Measurements from ENCODE around the gene RIPPLY3.
"Not testable (repeated sequence)": the region's sequence is repeated elsewhere in the genome, so short reads cannot be mapped to it uniquely, and the experiment has no call there.

The RIPPLY3 gene

GRCh38 chr21:37017951-37018679 is 11.6 kb downstream of the RIPPLY3 start:
- no peak for DNase-seq
- Histone ChIP-seq H3K36me3 (ENCODE audit: control insufficient read depth, insufficient read depth, low read length) (no peaks in the 10 kb centered on the region), H3K27ac (ENCODE audit: insufficient read depth, low read length, poor library complexity, severe bottlenecking) (no peak overlapping the region), H3K9me3 (ENCODE audit: control insufficient read depth, low read length) (no peaks in the 10 kb centered on the region), H3K4me1 (ENCODE audit: control insufficient read depth, insufficient read depth, low read length, poor library complexity, severe bottlenecking) (no peaks in the 10 kb centered on the region), H3K4me3 (ENCODE audit: insufficient read depth, low read depth, low read length, poor library complexity, severe bottlenecking) (no peak overlapping the region), H3K27me3 (replicated peaks; ENCODE audit: control insufficient read depth, insufficient read depth, low read length, poor library complexity, severe bottlenecking) (no peaks in the 10 kb centered on the region)

GRCh38 chr21:37026499-37026898 is 20.0 kb downstream of the RIPPLY3 start:
- H3K9me3 ChIP-seq (ENCODE audit: control insufficient read depth, low read length): no peaks in the 10 kb centered on the region
- H3K4me1 ChIP-seq (ENCODE audit: control insufficient read depth, insufficient read depth, low read length, poor library complexity, severe bottlenecking): no peaks in the 10 kb centered on the region
- H3K36me3 ChIP-seq (ENCODE audit: control insufficient read depth, insufficient read depth, low read length): no peaks in the 10 kb centered on the region
- no peaks in the 10 kb centered on the region for H3K27me3 ChIP-seq (replicated peaks; ENCODE audit: control insufficient read depth, insufficient read depth, low read length, poor library complexity, severe bottlenecking)
- no peak overlapping the region for H3K4me3 ChIP-seq (ENCODE audit: insufficient read depth, low read depth, low read length, poor library complexity, severe bottlenecking)
- no peak overlapping the region for H3K27ac ChIP-seq (ENCODE audit: insufficient read depth, low read length, poor library complexity, severe bottlenecking)
- DNase-seq: no peak

GRCh38 chr21:37028570-37028969 is 22.1 kb downstream of the RIPPLY3 start:
- Histone ChIP-seq H3K4me3 (ENCODE audit: insufficient read depth, low read depth, low read length, poor library complexity, severe bottlenecking) (no peak overlapping the region), H3K4me1 (ENCODE audit: control insufficient read depth, insufficient read depth, low read length, poor library complexity, severe bottlenecking) (no peaks in the 10 kb centered on the region), H3K27me3 (replicated peaks; ENCODE audit: control insufficient read depth, insufficient read depth, low read length, poor library complexity, severe bottlenecking) (no peaks in the 10 kb centered on the region), H3K27ac (ENCODE audit: insufficient read depth, low read length, poor library complexity, severe bottlenecking) (no peak overlapping the region), H3K36me3 (ENCODE audit: control insufficient read depth, insufficient read depth, low read length) (no peaks in the 10 kb centered on the region), H3K9me3 (ENCODE audit: control insufficient read depth, low read length) (no peaks in the 10 kb centered on the region)
- DNase-seq: no peak

- Histone ChIP-seq H3K4me3 (ENCODE audit: insufficient read depth, low read depth, low read length, poor library complexity, severe bottlenecking) (no peak overlapping the region), H3K27me3 (replicated peaks; ENCODE audit: control insufficient read depth, insufficient read depth, low read length, poor library complexity, severe bottlenecking) (no peaks in the 10 kb centered on the region), H3K4me1 (ENCODE audit: control insufficient read depth, insufficient read depth, low read length, poor library complexity, severe bottlenecking) (no peaks in the 10 kb centered on the region), H3K9me3 (ENCODE audit: control insufficient read depth, low read length) (no peaks in the 10 kb centered on the region), H3K27ac (ENCODE audit: insufficient read depth, low read length, poor library complexity, severe bottlenecking) (no peak overlapping the region), H3K36me3 (ENCODE audit: control insufficient read depth, insufficient read depth, low read length) (no peaks in the 10 kb centered on the region)
- no peak for DNase-seq
These were observed 24.4 kb downstream of the RIPPLY3 start for GRCh38 chr21:37030864-37031263.

- DNase-seq: no peak
- Histone ChIP-seq H3K4me3 (ENCODE audit: insufficient read depth, low read depth, low read length, poor library complexity, severe bottlenecking) (no peak overlapping the region), H3K4me1 (ENCODE audit: control insufficient read depth, insufficient read depth, low read length, poor library complexity, severe bottlenecking) (no peaks in the 10 kb centered on the region), H3K27ac (ENCODE audit: insufficient read depth, low read length, poor library complexity, severe bottlenecking) (no peak overlapping the region), H3K27me3 (replicated peaks; ENCODE audit: control insufficient read depth, insufficient read depth, low read length, poor library complexity, severe bottlenecking) (no peaks in the 10 kb centered on the region), H3K9me3 (ENCODE audit: control insufficient read depth, low read length) (no peaks in the 10 kb centered on the region), H3K36me3 (ENCODE audit: control insufficient read depth, insufficient read depth, low read length) (no peaks in the 10 kb centered on the region)
These were observed 25.8 kb downstream of the RIPPLY3 start for GRCh38 chr21:37032293-37032692.

GRCh38 chr21:37032877-37033471 is 26.5 kb downstream of the RIPPLY3 start:
- H3K4me3 ChIP-seq (ENCODE audit: insufficient read depth, low read depth, low read length, poor library complexity, severe bottlenecking): no peak overlapping the region
- DNase-seq: no peak
- no peaks in the 10 kb centered on the region for H3K9me3 ChIP-seq (ENCODE audit: control insufficient read depth, low read length)
- H3K27me3 ChIP-seq (replicated peaks; ENCODE audit: control insufficient read depth, insufficient read depth, low read length, poor library complexity, severe bottlenecking): no peaks in the 10 kb centered on the region
- H3K36me3 ChIP-seq (ENCODE audit: control insufficient read depth, insufficient read depth, low read length): no peaks in the 10 kb centered on the region
- no peaks in the 10 kb centered on the region for H3K4me1 ChIP-seq (ENCODE audit: control insufficient read depth, insufficient read depth, low read length, poor library complexity, severe bottlenecking)
- no peak overlapping the region for H3K27ac ChIP-seq (ENCODE audit: insufficient read depth, low read length, poor library complexity, severe bottlenecking)

- not testable (repeated sequence) for H3K36me3 ChIP-seq (ENCODE audit: control insufficient read depth, insufficient read depth, low read length); H3K9me3 ChIP-seq (ENCODE audit: control insufficient read depth, low read length); H3K27me3 ChIP-seq (replicated peaks; ENCODE audit: control insufficient read depth, insufficient read depth, low read length, poor library complexity, severe bottlenecking); H3K4me3 ChIP-seq (ENCODE audit: insufficient read depth, low read depth, low read length, poor library complexity, severe bottlenecking); H3K27ac ChIP-seq (ENCODE audit: insufficient read depth, low read length, poor library complexity, severe bottlenecking); DNase-seq; H3K4me1 ChIP-seq (ENCODE audit: control insufficient read depth, insufficient read depth, low read length, poor library complexity, severe bottlenecking)
These were observed 27.9 kb downstream of the RIPPLY3 start for GRCh38 chr21:37034394-37034793.

- Histone ChIP-seq H3K4me1 (ENCODE audit: control insufficient read depth, insufficient read depth, low read length, poor library complexity, severe bottlenecking) (no peaks in the 10 kb centered on the region), H3K27ac (ENCODE audit: insufficient read depth, low read length, poor library complexity, severe bottlenecking) (no peak overlapping the region), H3K4me3 (ENCODE audit: insufficient read depth, low read depth, low read length, poor library complexity, severe bottlenecking) (no peak overlapping the region), H3K36me3 (ENCODE audit: control insufficient read depth, insufficient read depth, low read length) (no peaks in the 10 kb centered on the region), H3K9me3 (ENCODE audit: control insufficient read depth, low read length) (no peaks in the 10 kb centered on the region), H3K27me3 (replicated peaks; ENCODE audit: control insufficient read depth, insufficient read depth, low read length, poor library complexity, severe bottlenecking) (no peaks in the 10 kb centered on the region)
- DNase-seq: no peak
These were observed 29.7 kb downstream of the RIPPLY3 start for GRCh38 chr21:37036177-37036576.

- H3K4me1 ChIP-seq (ENCODE audit: control insufficient read depth, insufficient read depth, low read length, poor library complexity, severe bottlenecking): no peaks in the 10 kb centered on the region
These were observed 33.0 kb downstream of the RIPPLY3 start for GRCh38 chr21:37039411-37040075.

GRCh38 chr21:37040212-37040611 is 33.7 kb downstream of the RIPPLY3 start:
- no peak overlapping the region for H3K27ac ChIP-seq (ENCODE audit: insufficient read depth, low read length, poor library complexity, severe bottlenecking)
- no peaks in the 10 kb centered on the region for H3K9me3 ChIP-seq (ENCODE audit: control insufficient read depth, low read length)
- peaks cover 2% of the 10 kb centered on the region for H3K4me1 ChIP-seq (ENCODE audit: control insufficient read depth, insufficient read depth, low read length, poor library complexity, severe bottlenecking)
- no peaks in the 10 kb centered on the region for H3K27me3 ChIP-seq (replicated peaks; ENCODE audit: control insufficient read depth, insufficient read depth, low read length, poor library complexity, severe bottlenecking)
- no peak overlapping the region for H3K4me3 ChIP-seq (ENCODE audit: insufficient read depth, low read depth, low read length, poor library complexity, severe bottlenecking)
- DNase-seq: no peak
- H3K36me3 ChIP-seq (ENCODE audit: control insufficient read depth, insufficient read depth, low read length): no peaks in the 10 kb centered on the region

More at GRCh38 chr21:37039411-37040075, 33.0 kb downstream of the RIPPLY3 start:
- Histone ChIP-seq H3K27ac (ENCODE audit: insufficient read depth, low read length, poor library complexity, severe bottlenecking) (no peak overlapping the region), H3K9me3 (ENCODE audit: control insufficient read depth, low read length) (no peaks in the 10 kb centered on the region), H3K36me3 (ENCODE audit: control insufficient read depth, insufficient read depth, low read length) (no peaks in the 10 kb centered on the region), H3K4me3 (ENCODE audit: insufficient read depth, low read depth, low read length, poor library complexity, severe bottlenecking) (no peak overlapping the region), H3K27me3 (replicated peaks; ENCODE audit: control insufficient read depth, insufficient read depth, low read length, poor library complexity, severe bottlenecking) (no peaks in the 10 kb centered on the region)
- DNase-seq: no peak

Measured in effector memory CD4-positive, alpha-beta T cell (primary cell).